Measurements from ENCODE around the gene NCAPG. TPM values are rescaled to one million over a fixed set of nuclear protein-coding genes. Genes with fewer than 3 reads are reported as not detected.

NCAPG gene
- total RNA-seq, 2 experiments from 2014 or later, result 77.7 to 82.3 TPM

DNA sequence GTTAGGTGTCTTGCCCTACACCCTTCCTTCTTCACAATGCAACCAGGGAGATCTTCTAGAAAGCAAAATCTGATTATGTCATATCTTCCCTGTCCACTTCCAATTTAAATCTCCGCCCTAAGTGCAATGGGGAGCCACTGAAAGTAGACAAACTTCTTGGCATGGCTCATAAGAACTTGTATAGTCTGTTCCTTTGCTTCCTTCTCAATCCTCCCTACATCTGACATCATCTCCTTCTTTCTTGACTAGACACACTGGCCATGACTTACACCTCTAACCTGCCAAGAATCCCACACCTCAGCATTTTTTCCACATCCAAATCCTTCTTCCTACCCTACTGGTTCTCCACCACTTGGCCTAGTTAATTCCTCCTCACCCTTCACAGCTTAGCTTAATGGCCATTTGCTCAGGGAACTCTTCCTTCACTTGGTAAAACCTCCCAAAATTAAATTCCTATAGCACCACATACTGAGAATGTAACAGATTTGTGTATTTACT lies 55.1 kb downstream of the NCAPG start:
- ChIA-PET POLR2A (no interaction called here), CTCF (no interaction called here)
- Mint-ChIP-seq H3K9me3 (peaks cover 16% of the 10 kb centered on the region), H3K4me3 (no peak overlapping the region), H3K27me3 (no peaks in the 10 kb centered on the region), H3K36me3 (ENCODE audit: low read depth) (peaks cover 11% of the 10 kb centered on the region), H3K27ac (no peak overlapping the region), H3K4me1 (no peaks in the 10 kb centered on the region)
- no peak for DNase-seq

DNA sequence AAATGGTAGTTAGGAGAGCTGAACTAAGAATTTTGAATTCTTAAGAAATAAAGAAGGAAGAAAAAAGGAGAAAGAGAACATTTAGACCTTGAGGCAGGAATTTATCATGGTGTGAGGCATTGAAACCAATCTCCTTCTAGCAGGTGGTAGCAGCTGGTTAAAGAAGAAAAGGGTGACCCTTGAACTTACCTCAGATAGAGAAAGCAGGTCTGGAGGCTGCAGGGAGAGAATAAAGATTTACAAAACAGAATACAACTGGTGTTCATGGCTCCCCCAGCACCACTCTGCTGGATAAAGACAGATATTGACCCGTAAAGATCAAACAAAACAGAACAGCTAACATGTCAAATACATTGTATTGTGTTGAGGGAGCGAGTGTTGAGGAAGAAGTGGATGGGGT lies 56.0 kb downstream of the NCAPG start:
- Mint-ChIP-seq H3K9me3 (peaks cover 13% of the 10 kb centered on the region), H3K27me3 (no peaks in the 10 kb centered on the region), H3K4me1 (no peaks in the 10 kb centered on the region), H3K27ac (no peak overlapping the region), H3K4me3 (no peak overlapping the region), H3K36me3 (ENCODE audit: low read depth) (peaks cover 8% of the 10 kb centered on the region)
- CTCF ChIA-PET, result no interaction called here
- DNase-seq, result no peak
- POLR2A ChIA-PET, result no interaction called here

DNA sequence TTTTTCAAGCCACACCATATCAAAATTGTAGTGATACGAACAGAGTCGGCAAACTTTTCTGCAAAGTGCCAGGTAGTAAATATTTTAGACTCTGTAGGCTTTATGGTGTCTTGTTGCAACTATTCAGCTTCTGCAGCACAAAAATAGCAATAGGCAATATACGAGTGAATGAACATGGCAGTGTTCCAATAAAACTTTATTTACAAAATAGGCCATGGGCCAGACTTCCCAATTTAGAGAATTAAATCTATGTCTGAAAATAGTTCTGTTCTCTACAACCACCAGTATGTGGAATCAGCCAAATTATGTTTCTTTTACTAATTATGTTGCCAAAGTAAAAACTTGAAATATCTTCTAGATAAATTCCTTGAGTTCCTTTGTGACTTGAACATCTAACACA lies 56.5 kb downstream of the NCAPG start:
- CTCF ChIA-PET, result no interaction called here
- POLR2A ChIA-PET, result no interaction called here
- no peak overlapping the region for H3K27ac Mint-ChIP-seq
- H3K36me3 Mint-ChIP-seq (ENCODE audit: low read depth), result peaks cover 3% of the 10 kb centered on the region
- H3K9me3 Mint-ChIP-seq, result peaks cover 9% of the 10 kb centered on the region
- no peaks in the 10 kb centered on the region for H3K27me3 Mint-ChIP-seq
- H3K4me1 Mint-ChIP-seq, result no peaks in the 10 kb centered on the region
- no peak overlapping the region for H3K4me3 Mint-ChIP-seq
- no peak for DNase-seq

DNA sequence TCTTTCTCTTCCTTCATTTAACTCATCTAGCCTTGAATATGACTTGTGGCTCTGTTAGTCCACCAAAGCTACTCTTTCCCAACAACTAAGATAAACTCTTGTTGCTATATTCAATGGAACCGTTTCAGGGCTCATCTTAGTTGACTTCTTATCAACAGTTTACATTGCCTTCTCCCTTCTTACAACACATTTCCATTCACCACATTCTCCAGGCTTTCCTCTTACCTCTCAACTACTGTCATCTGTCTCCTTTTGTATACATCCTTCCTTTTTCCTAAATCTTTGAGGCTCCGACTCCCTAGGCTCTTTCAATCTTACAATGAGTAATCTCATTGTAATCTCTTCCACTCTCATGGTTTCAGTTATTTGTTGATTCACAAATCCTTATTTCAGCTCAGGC lies 58.5 kb downstream of the NCAPG start:
- H3K27ac Mint-ChIP-seq, result no peak overlapping the region
- ChIA-PET POLR2A (no interaction called here), CTCF (interaction anchor here (1.0 kb wide), 1 partner anchor 52 kb away, joined by 4 read pairs; no protein-coding TSS in a partner anchor)
- DNase-seq, result no peak
- no peaks in the 10 kb centered on the region for H3K4me1 Mint-ChIP-seq
- H3K36me3 Mint-ChIP-seq (ENCODE audit: low read depth), result no peaks in the 10 kb centered on the region
- H3K9me3 Mint-ChIP-seq, result no peaks in the 10 kb centered on the region
- no peaks in the 10 kb centered on the region for H3K27me3 Mint-ChIP-seq
- no peak overlapping the region for H3K4me3 Mint-ChIP-seq

DNA sequence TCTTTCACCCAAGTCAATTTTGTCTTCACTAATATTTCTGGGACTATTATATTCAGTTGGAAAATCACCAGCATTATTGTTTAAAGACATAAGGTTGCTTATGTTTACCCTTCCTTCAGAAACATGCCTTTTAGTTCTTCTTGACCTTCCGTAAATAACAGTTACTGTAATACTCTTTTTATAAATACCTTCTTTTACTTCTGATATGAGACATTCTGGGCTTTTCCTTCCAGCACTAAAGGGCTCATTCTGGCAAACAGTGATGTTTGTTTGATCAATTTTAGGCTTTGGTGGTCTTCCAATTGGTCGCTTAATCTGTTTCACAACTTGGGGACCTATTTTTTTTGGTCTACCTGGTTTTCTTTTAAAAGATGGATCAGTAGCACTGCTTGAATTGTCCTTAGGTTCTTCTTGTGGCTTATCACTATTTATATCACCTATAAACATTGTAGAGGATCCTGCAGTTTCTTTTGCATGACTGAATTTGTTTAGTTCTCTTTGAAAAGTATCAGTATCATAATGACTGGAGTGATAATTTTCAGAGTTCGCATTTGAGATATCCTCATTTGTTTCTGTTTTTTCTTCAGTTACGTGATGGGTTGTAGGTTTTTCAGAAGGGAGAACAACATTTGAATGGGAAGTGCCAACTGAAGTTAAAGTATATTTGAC lies 64.8 kb downstream of the NCAPG start:
- POLR2A ChIA-PET, result no interaction called here
- Mint-ChIP-seq H3K9me3 (no peaks in the 10 kb centered on the region), H3K27me3 (peaks cover 4% of the 10 kb centered on the region), H3K4me3 (no peak overlapping the region), H3K4me1 (peaks cover 5% of the 10 kb centered on the region), H3K27ac (no peak overlapping the region), H3K36me3 (ENCODE audit: low read depth) (peaks cover 6% of the 10 kb centered on the region)
- CTCF ChIA-PET, result no interaction called here
- DNase-seq, result no peak

DNA sequence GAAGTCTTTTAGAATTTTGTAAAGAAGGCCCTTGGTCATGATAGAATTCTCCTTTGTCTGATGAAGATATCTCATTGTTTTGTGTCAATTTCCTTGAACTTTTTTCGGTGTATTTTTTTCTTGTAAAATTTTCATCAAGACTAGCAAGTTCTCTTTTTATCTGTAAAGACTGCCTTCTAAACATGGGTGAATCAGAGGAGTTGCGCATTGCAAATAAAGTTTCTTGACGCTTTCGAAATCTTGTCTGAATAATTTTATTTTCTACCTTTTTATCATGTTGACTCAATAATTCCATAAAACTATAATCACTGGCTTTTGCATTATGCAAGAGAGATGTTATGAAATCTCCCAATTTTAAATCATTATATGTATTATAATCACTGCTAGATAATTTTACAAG lies 66.2 kb downstream of the NCAPG start:
- Mint-ChIP-seq H3K4me3 (no peak overlapping the region), H3K9me3 (no peaks in the 10 kb centered on the region), H3K27me3 (peaks cover 4% of the 10 kb centered on the region), H3K27ac (no peak overlapping the region), H3K36me3 (ENCODE audit: low read depth) (peaks cover 6% of the 10 kb centered on the region), H3K4me1 (peaks cover 5% of the 10 kb centered on the region)
- ChIA-PET CTCF (no interaction called here), POLR2A (no interaction called here)
- DNase-seq, result no peak

DNA sequence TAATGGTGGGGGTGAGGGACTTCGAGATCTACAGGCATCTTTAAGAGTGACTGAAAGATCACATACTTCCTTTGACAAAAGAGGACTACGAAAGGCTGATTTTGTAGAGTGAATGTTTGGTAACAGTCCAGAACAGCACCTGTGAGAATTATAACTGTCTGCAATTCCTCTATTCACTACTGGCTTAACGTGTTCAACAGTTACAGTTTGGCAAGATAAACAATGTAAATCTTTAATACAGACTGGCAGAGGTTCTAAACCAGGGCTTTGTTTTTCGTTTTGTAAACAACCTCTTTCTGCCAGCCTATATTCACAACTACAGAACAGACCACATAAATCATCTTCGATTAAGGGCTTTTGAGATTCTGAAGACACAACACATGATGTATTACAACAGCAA lies 66.9 kb downstream of the NCAPG start:
- Mint-ChIP-seq H3K9me3 (no peaks in the 10 kb centered on the region), H3K27me3 (peaks cover 4% of the 10 kb centered on the region), H3K4me1 (peaks cover 5% of the 10 kb centered on the region), H3K27ac (no peak overlapping the region), H3K4me3 (no peak overlapping the region), H3K36me3 (ENCODE audit: low read depth) (peaks cover 6% of the 10 kb centered on the region)
- ChIA-PET CTCF (interaction anchor here (1.4 kb wide), 1 partner anchor 61 kb away, joined by 3 read pairs; no protein-coding TSS in a partner anchor), POLR2A (no interaction called here)
- no peak for DNase-seq

DNA sequence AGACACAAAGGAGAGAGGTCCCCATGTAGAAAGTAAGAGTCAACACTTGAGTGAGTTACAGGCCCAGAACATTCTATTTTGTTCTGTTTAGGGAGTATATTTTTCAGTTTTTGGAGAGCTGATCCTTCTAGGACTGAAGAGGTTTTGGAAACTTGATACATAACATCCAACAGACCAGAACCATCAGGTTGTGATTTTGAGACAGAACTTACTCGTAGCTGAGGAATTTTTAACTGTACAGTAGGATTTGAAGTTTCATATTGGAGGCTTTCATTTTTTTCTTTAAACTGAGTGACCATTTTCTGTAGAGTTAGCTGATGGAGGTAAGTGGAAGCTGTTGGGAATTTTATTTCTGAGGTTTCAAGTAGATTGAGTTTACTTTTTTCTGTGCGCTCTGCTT lies 73.3 kb downstream of the NCAPG start:
- no peak overlapping the region for H3K27ac Mint-ChIP-seq
- no peak overlapping the region for H3K4me3 Mint-ChIP-seq
- H3K4me1 Mint-ChIP-seq, result no peaks in the 10 kb centered on the region
- CTCF ChIA-PET, result interaction anchor here (1.4 kb wide), 1 partner anchor 67 kb away, joined by 4 read pairs; no protein-coding TSS in a partner anchor
- H3K9me3 Mint-ChIP-seq, result no peaks in the 10 kb centered on the region
- no peak for DNase-seq
- POLR2A ChIA-PET, result no interaction called here
- no peaks in the 10 kb centered on the region for H3K27me3 Mint-ChIP-seq
- H3K36me3 Mint-ChIP-seq (ENCODE audit: low read depth), result no peaks in the 10 kb centered on the region

DNA sequence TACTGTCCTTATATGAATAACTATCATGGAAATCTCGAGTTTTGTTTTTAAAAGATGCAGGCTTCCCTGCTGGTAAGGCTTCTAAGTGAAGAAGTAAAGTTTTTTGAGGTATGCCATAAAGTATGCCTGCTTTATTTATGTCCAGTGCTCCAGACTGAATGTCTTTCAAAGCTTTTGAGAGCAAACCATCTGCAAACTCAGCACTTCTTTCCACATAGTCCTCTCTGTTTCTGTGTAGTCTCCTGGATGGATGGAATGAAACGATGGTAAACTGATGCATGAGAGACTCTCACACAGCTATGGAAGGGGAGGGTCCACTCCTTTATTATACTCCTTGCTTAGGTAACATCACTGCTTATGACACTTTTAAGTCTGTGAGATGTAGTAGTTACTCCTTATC lies 73.7 kb downstream of the NCAPG start:
- Mint-ChIP-seq H3K27me3 (no peaks in the 10 kb centered on the region), H3K27ac (no peak overlapping the region), H3K4me1 (no peaks in the 10 kb centered on the region), H3K9me3 (no peaks in the 10 kb centered on the region), H3K36me3 (ENCODE audit: low read depth) (no peaks in the 10 kb centered on the region), H3K4me3 (no peak overlapping the region)
- POLR2A ChIA-PET, result no interaction called here
- no peak for DNase-seq
- CTCF ChIA-PET, result interaction anchor here (1.4 kb wide), 1 partner anchor 68 kb away, joined by 4 read pairs; no protein-coding TSS in a partner anchor

DNA sequence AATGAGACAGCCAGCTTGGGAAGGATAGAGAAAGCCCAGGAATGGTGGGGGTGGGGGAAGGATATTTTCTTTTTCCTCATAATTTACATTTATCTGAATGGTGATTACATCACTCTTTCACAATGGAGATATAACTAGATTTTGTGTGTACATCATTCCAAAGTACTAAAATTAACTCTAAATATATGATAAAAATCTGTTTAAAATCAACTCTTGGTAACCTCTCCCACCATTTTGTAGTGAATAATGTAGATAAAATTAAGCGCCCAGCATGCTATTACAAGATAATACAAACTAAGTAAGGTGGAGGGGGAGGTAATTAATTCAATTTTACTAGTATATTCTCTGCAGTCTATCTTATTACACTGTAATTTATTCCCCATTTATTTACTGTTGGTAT lies 78.9 kb downstream of the NCAPG start:
- CTCF ChIA-PET, result no interaction called here
- no peaks in the 10 kb centered on the region for H3K4me1 Mint-ChIP-seq
- POLR2A ChIA-PET, result no interaction called here
- no peak overlapping the region for H3K27ac Mint-ChIP-seq
- H3K9me3 Mint-ChIP-seq, result no peaks in the 10 kb centered on the region
- H3K36me3 Mint-ChIP-seq (ENCODE audit: low read depth), result no peaks in the 10 kb centered on the region
- H3K4me3 Mint-ChIP-seq, result no peak overlapping the region
- no peaks in the 10 kb centered on the region for H3K27me3 Mint-ChIP-seq
- DNase-seq, result no peak

DNA sequence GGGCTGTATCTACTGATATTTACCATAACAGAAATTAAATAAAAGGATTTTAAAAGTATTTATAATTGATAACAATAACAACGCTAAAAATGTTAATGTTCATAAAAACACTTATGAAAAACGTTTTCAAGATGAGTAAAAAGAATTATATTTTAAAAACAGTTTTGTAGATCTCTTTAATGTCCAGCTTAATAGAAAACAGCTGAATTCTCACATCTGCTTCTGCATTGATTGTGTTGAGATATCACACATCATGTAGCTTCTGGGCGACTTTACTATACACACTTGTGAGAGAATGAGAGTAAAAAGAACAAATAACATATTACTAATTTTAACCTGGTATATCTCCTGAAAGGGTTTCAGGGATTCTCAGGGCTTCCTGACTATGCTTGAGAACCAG lies 83.6 kb downstream of the NCAPG start:
- ChIA-PET CTCF (no interaction called here), POLR2A (no interaction called here)
- Mint-ChIP-seq H3K27ac (no peak overlapping the region), H3K9me3 (no peaks in the 10 kb centered on the region), H3K27me3 (no peaks in the 10 kb centered on the region), H3K4me3 (no peak overlapping the region), H3K36me3 (ENCODE audit: low read depth) (peaks cover 3% of the 10 kb centered on the region), H3K4me1 (no peaks in the 10 kb centered on the region)
- DNase-seq, result no peak

Other genes with a start within 250 kb of the NCAPG start
- gene LAP3, start 233.8 kb upstream of the NCAPG start, total RNA-seq, result 100 to 1,000 TPM; 180 to 182 TPM
- gene MED28, start 196.3 kb upstream of the NCAPG start, total RNA-seq, result 10 to 100 TPM; 48.6 to 49.9 TPM
- gene FAM184B, start 29.4 kb upstream of the NCAPG start, total RNA-seq, result not detected
- gene DCAF16, start 222 bp upstream of the NCAPG start, total RNA-seq, result 10 to 100 TPM; 41.7 to 42.0 TPM
- gene LCORL, start 210.8 kb downstream of the NCAPG start, total RNA-seq, result 10 to 100 TPM; 15.7 to 17.3 TPM